Cortex of kidney (tissue), 1 donor: ENCODE results near the gene LRTM2.

Experiments used
- DNase-seq: peaks from one replicate; lab custom pipeline; 2025; lab: John Stamatoyannopoulos, UW

The LRTM2 gene

DNA sequence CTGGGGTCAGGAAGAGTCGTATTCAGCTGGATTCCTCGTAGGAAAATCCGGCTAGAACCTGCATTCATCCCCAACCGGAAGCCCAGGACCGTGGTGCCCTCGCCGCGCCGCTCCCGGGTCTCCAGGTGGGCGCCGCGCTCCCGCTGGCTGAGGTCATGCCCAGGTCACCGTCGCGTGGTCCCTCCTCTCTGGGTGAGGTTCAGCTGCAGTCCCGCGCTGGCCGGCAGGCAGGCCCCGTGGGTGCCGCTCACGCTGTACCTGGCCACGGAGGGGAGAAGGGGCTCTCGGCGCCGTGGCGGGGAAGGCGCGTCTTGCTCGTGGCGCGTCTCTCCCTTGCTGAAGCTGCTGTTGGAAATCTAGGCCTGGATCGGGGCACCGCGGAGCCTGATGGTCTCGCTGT is 44.5 kb downstream of the LRTM2 start:
- DNase-seq: no peak

- no peak for DNase-seq
Observed at GRCh38 chr12:1865284-1865866, 45.0 kb downstream of the LRTM2 start.

DNA sequence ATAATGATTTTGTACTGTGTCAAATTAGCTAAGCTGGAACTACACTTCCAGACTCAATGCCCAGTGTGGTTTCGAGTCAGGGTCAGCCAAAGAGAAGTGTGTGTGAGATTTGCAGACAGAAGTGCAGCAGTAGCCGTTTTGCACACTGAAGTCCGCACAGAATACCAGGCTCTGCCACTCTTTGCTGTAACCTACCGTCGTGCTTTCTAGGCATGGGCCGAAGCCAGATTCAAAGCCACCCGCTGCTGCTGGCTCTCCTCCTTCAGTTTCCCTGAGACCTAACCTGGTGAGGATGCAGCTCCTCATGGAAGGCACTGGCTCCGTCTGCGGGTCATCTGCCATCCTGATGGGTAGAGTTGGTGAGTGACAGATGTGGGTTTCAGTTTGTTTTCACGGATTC is 48.8 kb downstream of the LRTM2 start:
- DNase-seq: no peak

- no peak for DNase-seq
Observed at GRCh38 chr12:1870086-1870485, 49.7 kb downstream of the LRTM2 start.

- DNase-seq: no peak
Observed at GRCh38 chr12:1870998-1871917, 50.9 kb downstream of the LRTM2 start.

- DNase-seq: no peak
Observed at GRCh38 chr12:1872001-1872400, 51.6 kb downstream of the LRTM2 start.

- DNase-seq: no peak
Observed at GRCh38 chr12:1872448-1872847, 52.1 kb downstream of the LRTM2 start.

- DNase-seq: no peak
Observed at GRCh38 chr12:1873531-1874510, 53.5 kb downstream of the LRTM2 start.

GRCh38 chr12:1875608-1876007 is 55.2 kb downstream of the LRTM2 start:
- DNase-seq: no peak

GRCh38 chr12:1876086-1876485 is 55.7 kb downstream of the LRTM2 start:
- no peak for DNase-seq

DNA sequence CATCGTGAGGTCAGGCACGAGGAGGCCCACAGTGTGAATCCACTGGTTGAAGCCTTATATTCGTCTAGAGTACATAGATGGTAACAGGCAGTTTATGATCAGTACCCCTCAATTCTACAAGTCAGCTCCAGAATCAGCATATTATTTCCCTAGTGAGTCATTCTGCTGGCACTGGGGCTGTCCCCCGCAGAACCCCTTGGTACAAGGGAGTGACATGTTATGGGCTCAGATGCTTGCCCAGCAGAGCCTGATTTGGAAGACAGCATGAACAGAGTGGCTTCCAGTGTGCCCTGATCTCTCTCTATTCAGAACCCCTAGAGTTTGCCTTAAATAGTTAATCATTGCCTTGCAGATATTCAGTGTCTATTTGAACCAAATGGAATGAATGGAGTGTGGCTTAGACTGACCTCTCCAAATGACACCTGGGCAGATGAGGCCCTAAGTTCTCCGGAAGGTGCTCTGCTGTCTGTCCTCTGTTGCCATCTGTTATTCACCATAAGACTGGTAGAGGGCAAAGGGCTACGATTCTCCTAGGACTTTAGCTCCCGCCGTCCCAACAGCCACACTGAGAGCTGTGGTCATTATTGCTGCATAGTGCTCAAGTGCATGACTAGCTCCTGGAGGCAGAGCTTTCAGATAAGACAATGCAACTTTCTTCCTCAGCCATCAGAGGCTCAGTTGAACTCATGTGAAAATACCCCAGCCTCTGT is 57.0 kb downstream of the LRTM2 start:
- DNase-seq: no peak

- DNase-seq: no peak
Observed at GRCh38 chr12:1878214-1878613, 57.8 kb downstream of the LRTM2 start.

DNA sequence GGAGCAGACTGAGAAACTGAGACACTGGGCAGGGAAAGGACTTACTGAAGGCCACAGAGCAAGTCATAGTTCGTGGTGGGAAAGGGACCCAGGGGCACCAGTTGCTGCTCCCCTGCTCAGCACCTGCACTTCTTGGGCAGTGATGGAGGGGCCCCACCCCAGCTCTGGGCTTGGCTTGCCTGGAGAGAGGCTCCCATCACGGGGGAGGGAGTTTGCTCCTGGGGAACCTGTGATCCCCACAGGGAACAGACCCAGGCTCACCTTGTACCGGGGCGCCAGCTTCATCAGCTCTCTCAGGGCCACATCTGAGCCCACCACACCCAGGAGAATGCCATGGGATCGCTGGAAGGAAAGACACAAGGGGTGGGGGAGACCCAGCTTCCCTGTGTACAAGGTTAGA is 58.3 kb downstream of the LRTM2 start:
- no peak for DNase-seq

DNA sequence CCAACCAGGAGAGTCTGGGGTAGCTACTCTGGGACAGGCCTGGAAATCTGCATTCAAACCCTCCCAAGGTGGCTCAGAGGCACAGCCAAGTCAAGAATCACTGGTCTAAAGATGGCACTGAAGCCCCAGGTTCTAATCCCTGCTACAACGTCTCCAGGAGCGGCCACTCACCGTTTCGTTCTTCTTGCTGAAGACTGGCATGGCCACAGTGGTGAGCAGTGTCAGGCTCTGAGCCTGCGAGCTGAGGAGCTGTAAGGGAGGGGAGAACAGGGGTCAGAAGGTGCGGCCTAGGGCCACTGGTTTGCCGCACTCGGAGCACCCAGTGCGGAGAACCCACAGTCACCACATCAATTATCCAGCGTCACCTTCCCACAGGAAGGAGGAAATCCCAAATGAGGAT is 59.3 kb downstream of the LRTM2 start:
- DNase-seq: no peak

DNA sequence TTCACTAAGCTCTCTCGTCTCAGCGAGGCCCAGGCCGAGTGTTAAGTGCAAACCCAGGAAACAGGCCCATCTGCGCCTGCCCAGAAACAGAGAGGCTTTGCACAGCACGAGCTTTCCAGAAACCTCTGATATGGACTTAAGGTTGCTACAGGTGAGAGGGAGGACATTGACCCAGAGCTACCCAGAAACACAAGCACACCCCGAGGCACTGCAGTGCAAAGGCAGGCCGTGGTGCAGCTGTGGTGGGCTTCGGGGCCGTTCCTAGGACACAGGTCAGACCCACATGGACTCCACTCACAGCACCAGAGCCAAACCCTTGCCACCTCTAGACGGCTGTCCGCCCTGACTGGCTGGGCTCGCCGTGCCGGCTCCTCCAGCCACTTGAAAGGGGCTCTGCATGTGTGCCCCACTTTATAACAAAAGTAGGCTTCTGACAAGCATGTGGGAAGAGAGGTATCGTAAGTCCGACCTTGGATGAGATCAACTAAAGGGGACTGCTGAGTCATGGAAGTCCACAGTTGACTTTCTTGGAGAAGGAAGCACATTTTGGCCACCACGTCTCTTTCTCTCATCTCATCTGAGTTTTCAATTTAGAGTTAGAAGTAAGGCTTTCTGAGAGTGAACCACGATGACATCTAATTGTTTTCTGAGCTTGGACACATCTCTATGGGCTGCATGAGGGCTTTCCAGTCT is 59.9 kb downstream of the LRTM2 start:
- DNase-seq: no peak

GRCh38 chr12:1880876-1881275 is 60.5 kb downstream of the LRTM2 start:
- no peak for DNase-seq

- no peak for DNase-seq
Observed at GRCh38 chr12:1881301-1881700, 60.9 kb downstream of the LRTM2 start.

GRCh38 chr12:1881936-1882335 is 61.6 kb downstream of the LRTM2 start:
- no peak for DNase-seq

- DNase-seq: no peak
Observed at GRCh38 chr12:1882405-1882804, 62.0 kb downstream of the LRTM2 start.

- DNase-seq: no peak
Observed at GRCh38 chr12:1882850-1883470, 62.6 kb downstream of the LRTM2 start.

- no peak for DNase-seq
Observed at GRCh38 chr12:1883513-1883912, 63.1 kb downstream of the LRTM2 start.
